CD4-positive, CD25-positive, alpha-beta regulatory T cell (primary cell): Measurements from ENCODE around the gene CHRNA1. TPM values are rescaled to one million over a fixed set of nuclear protein-coding genes. Genes with fewer than 3 reads are reported as not detected.

Experiments
- ATAC-seq, 2 donors: fragments of 150-1000 bp; cut with Tn5 transposase; one replicate each; pipeline ENCODE4 v1.10.0; 2021; ENCODE audit warnings: low read depth in 2 of 2, moderate number of reproducible peaks in 2 of 2, moderate library complexity in 1 of 2
- DNase-seq, 3 donors: peaks; one replicate each; pipeline versions ENCODE4 v3.0.0 to v3.0.0-alpha.2; 2012 to 2022; ENCODE audit warnings: mixed read lengths in 1 of 3
- H3K27ac ChIP-seq: one replicate; pipeline ENCODE4 v1.7.0; 2013; ENCODE audit warnings: mild to moderate bottlenecking, low read length; ENCODE audit not compliant: insufficient read depth, poor library complexity, severe bottlenecking
- H3K27me3 ChIP-seq: one replicate; pipeline ENCODE4 v1.7.0; 2013; ENCODE audit warnings: low read length; ENCODE audit not compliant: control insufficient read depth, insufficient read depth
- H3K36me3 ChIP-seq: one replicate; pipeline ENCODE4 v1.7.0; 2013; ENCODE audit warnings: mild to moderate bottlenecking, low read length, moderate library complexity; ENCODE audit not compliant: control insufficient read depth, insufficient read depth
- H3K4me1 ChIP-seq: 2 replicates; pipeline ENCODE4 v1.7.0; 2013; ENCODE audit warnings: mild to moderate bottlenecking, low read length; ENCODE audit not compliant: insufficient read depth, control insufficient read depth, poor library complexity, severe bottlenecking
- H3K4me3 ChIP-seq: one replicate; pipeline ENCODE4 v1.7.0; 2013; ENCODE audit warnings: low read depth, mild to moderate bottlenecking, low read length, moderate library complexity
- H3K9me3 ChIP-seq, 2 experiments: 1 replicate in 1 of 2; 2 replicates in 1 of 2; pipeline ENCODE4 v1.7.0; 2013; ENCODE audit warnings: low read length in 2 of 2, mild to moderate bottlenecking in 1 of 2, moderate library complexity in 1 of 2; ENCODE audit not compliant: control insufficient read depth in 2 of 2
- H3K27ac Mint-ChIP-seq, 3 donors: one replicate each; pipeline ENCODE4 v1.8.0; 2020 to 2022; ENCODE audit warnings: mild to moderate bottlenecking in 3 of 3, mixed read lengths in 3 of 3, moderate library complexity in 2 of 3
- H3K27me3 Mint-ChIP-seq: one replicate; pipeline ENCODE4 v1.8.0; 2022; ENCODE audit warnings: mild to moderate bottlenecking, mixed read lengths
- H3K36me3 Mint-ChIP-seq: one replicate; pipeline ENCODE4 v1.8.0; 2020; ENCODE audit warnings: mixed read lengths
- H3K4me1 Mint-ChIP-seq, 4 donors: one replicate each; pipeline ENCODE4 v1.8.0; 2020 to 2022; ENCODE audit warnings: mixed read lengths in 4 of 4, mild to moderate bottlenecking in 1 of 4
- H3K4me3 Mint-ChIP-seq, 4 donors: one replicate each; pipeline ENCODE4 v1.8.0; 2020 to 2022; ENCODE audit warnings: mild to moderate bottlenecking in 4 of 4, mixed read lengths in 4 of 4, moderate library complexity in 3 of 4
- H3K9me3 Mint-ChIP-seq, 7 donors: one replicate each; pipeline ENCODE4 v1.8.0; 2020 to 2022; ENCODE audit warnings: mixed read lengths in 7 of 7, mild to moderate bottlenecking in 3 of 7, moderate library complexity in 2 of 7
- polyA plus RNA-seq, 4 donors: library from polyadenylated mRNA; unstranded; fragments of 300-500 nt; fragmentation: Illumina TruSeq; gene quantifications; one replicate each; pipeline ENCODE4 v1.2.3, GENCODE V29; 2021
- total RNA-seq: library from RNA; stranded (reverse); gene quantifications from one replicate; pipeline ENCODE4 v1.2.3, GENCODE V29; 2022

Gene CHRNA1
- total and polyA plus RNA-seq, 5 donors from 2014 or later, result 0.25 to 0.68 (median 0.48) TPM; not detected in 1

- H3K9me3 ChIP-seq, result no peaks in the 10 kb centered on the region
- DNase-seq, result no peak
- H3K36me3 ChIP-seq, result no peaks in the 10 kb centered on the region
- Mint-ChIP-seq H3K4me3 (no peak overlapping the region), H3K27ac (no peak overlapping the region), H3K27me3 (peaks cover 28% of the 10 kb centered on the region), H3K36me3 (peaks cover 5% of the 10 kb centered on the region), H3K4me1 (peaks cover 0 to 11% (median 7%) of the 10 kb centered on the region in 4 donors), H3K9me3 (no peaks in the 10 kb centered on the region)
- H3K4me3 ChIP-seq, result no peak overlapping the region
- no peaks in the 10 kb centered on the region for H3K27me3 ChIP-seq
- no peak overlapping the region for H3K27ac ChIP-seq
- no peak for ATAC-seq
- no peaks in the 10 kb centered on the region for H3K4me1 ChIP-seq
Observed at GRCh38 chr2:174745142-174745541, 19.1 kb downstream of the CHRNA1 start.

GRCh38 chr2:174744111-174744510 lies 20.2 kb downstream of the CHRNA1 start:
- Mint-ChIP-seq H3K4me1 (peaks cover 0 to 4% (median 2%) of the 10 kb centered on the region in 4 donors), H3K27me3 (peaks cover 23% of the 10 kb centered on the region), H3K9me3 (no peaks in the 10 kb centered on the region), H3K4me3 (no peak overlapping the region), H3K27ac (no peak overlapping the region), H3K36me3 (peaks cover 5% of the 10 kb centered on the region)
- DNase-seq (no peak), ATAC-seq (no peak)
- no peaks in the 10 kb centered on the region for H3K9me3 ChIP-seq
- no peaks in the 10 kb centered on the region for H3K36me3 ChIP-seq
- no peak overlapping the region for H3K4me3 ChIP-seq
- no peaks in the 10 kb centered on the region for H3K4me1 ChIP-seq
- no peak overlapping the region for H3K27ac ChIP-seq
- H3K27me3 ChIP-seq, result no peaks in the 10 kb centered on the region

DNA sequence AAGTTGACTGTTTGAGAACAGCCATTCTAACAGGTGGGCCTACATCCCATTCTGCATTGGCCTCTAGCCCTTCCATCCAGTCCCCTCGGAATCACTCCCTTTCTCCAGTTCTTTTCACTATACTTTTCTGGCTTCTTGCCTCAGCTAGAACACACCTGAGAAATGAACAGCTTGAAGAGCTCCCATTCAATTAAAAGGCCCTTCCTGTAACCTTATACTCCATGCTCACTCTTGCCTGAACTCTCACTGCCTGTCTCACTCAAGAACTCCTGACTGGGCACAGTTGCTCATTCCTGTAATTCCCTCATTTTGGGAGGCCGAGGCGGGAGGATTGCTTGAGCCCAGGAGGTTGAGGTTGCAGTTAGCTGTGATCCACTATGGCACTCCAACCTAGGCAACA lies 23.6 kb downstream of the CHRNA1 start:
- Histone ChIP-seq H3K4me3 (no peak overlapping the region), H3K27ac (no peak overlapping the region), H3K4me1 (no peaks in the 10 kb centered on the region), H3K27me3 (peaks cover 7% of the 10 kb centered on the region), H3K36me3 (no peaks in the 10 kb centered on the region), H3K9me3 (no peaks in the 10 kb centered on the region)
- H3K27me3 Mint-ChIP-seq, result peaks cover 14% of the 10 kb centered on the region
- H3K27ac Mint-ChIP-seq, result no peak overlapping the region
- H3K36me3 Mint-ChIP-seq, result peaks cover 5% of the 10 kb centered on the region
- no peak for ATAC-seq
- H3K9me3 Mint-ChIP-seq, result no peaks in the 10 kb centered on the region
- H3K4me1 Mint-ChIP-seq, result no peaks in the 10 kb centered on the region
- H3K4me3 Mint-ChIP-seq, result no peak overlapping the region
- no peak for DNase-seq

DNA sequence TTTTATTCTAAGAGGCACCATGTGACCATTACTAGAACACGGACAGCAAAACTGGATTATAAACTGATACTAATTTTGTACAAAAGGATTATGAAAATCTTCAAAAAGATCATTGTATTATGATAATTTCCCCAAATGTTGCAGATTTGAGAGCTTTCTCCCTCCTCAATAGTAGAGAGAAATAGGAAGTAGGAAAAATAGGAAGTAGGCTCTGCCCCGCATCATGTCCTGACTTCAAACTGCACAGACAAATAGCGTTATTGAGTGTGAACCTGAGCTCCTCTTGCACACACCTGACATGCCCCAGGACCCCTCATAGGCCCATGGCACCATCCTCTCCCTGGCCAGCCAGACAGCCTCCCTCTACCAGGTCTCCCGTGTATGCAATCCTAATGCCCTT lies 25.4 kb downstream of the CHRNA1 start:
- Histone ChIP-seq H3K4me1 (no peaks in the 10 kb centered on the region), H3K27ac (no peak overlapping the region), H3K27me3 (peaks cover 7% of the 10 kb centered on the region), H3K4me3 (no peak overlapping the region), H3K9me3 (no peaks in the 10 kb centered on the region), H3K36me3 (no peaks in the 10 kb centered on the region)
- Mint-ChIP-seq H3K9me3 (no peaks in the 10 kb centered on the region), H3K27me3 (peaks cover 25% of the 10 kb centered on the region), H3K4me3 (no peak overlapping the region), H3K4me1 (no peaks in the 10 kb centered on the region), H3K36me3 (peaks cover 5% of the 10 kb centered on the region), H3K27ac (no peak overlapping the region)
- DNase-seq (no peak), ATAC-seq (no peak)

GRCh38 chr2:174731546-174731945 lies 32.7 kb downstream of the CHRNA1 start:
- peaks cover 9% of the 10 kb centered on the region for H3K27me3 ChIP-seq
- no peaks in the 10 kb centered on the region for H3K36me3 ChIP-seq
- H3K4me1 Mint-ChIP-seq, result peaks cover 0 to 15% (median 8%) of the 10 kb centered on the region in 4 donors
- H3K9me3 Mint-ChIP-seq, result no peaks in the 10 kb centered on the region
- peaks cover 64% of the 10 kb centered on the region for H3K27me3 Mint-ChIP-seq
- no peaks in the 10 kb centered on the region for H3K36me3 Mint-ChIP-seq
- ATAC-seq (no peak), DNase-seq (no peak)
- H3K27ac ChIP-seq, result no peak overlapping the region
- H3K9me3 ChIP-seq, result no peaks in the 10 kb centered on the region
- no peak overlapping the region for H3K4me3 ChIP-seq
- no peak overlapping the region for H3K4me3 Mint-ChIP-seq
- no peak overlapping the region for H3K27ac Mint-ChIP-seq
- peaks cover 11% of the 10 kb centered on the region for H3K4me1 ChIP-seq

- H3K4me3 ChIP-seq, result no peak overlapping the region
- Mint-ChIP-seq H3K27me3 (peaks cover 63% of the 10 kb centered on the region), H3K36me3 (no peaks in the 10 kb centered on the region), H3K9me3 (peaks cover 0 to 2% (median 0%) of the 10 kb centered on the region in 7 donors), H3K4me3 (peak overlapping the region in 3 of 4 donors; percentile 85 to 91 (median 86)), H3K27ac (peak overlapping the region in 1 of 3 donors; percentile 16), H3K4me1 (peaks cover 0 to 21% (median 8%) of the 10 kb centered on the region in 4 donors)
- ATAC-seq, result no peak
- no peak overlapping the region for H3K27ac ChIP-seq
- peaks cover 11% of the 10 kb centered on the region for H3K4me1 ChIP-seq
- peaks cover 9% of the 10 kb centered on the region for H3K27me3 ChIP-seq
- DNase-seq, result no peak
- no peaks in the 10 kb centered on the region for H3K9me3 ChIP-seq
- H3K36me3 ChIP-seq, result no peaks in the 10 kb centered on the region
Observed at GRCh38 chr2:174730698-174731018, 33.6 kb downstream of the CHRNA1 start.

GRCh38 chr2:174729797-174730697 lies 34.2 kb downstream of the CHRNA1 start:
- H3K4me3 ChIP-seq, result peak overlapping the region; percentile 52
- H3K36me3 ChIP-seq, result no peaks in the 10 kb centered on the region
- H3K9me3 ChIP-seq, result no peaks in the 10 kb centered on the region
- peak overlapping the region; percentile 85 to 91 (median 88) for H3K4me3 Mint-ChIP-seq
- H3K27ac ChIP-seq, result no peak overlapping the region
- DNase-seq (peak in 2 of 3 donors; percentile 9 to 39), ATAC-seq (peak; percentile 53 to 60)
- peaks cover 0 to 2% (median 0%) of the 10 kb centered on the region in 7 donors for H3K9me3 Mint-ChIP-seq
- no peaks in the 10 kb centered on the region for H3K36me3 Mint-ChIP-seq
- peaks cover 57% of the 10 kb centered on the region for H3K27me3 Mint-ChIP-seq
- H3K27ac Mint-ChIP-seq, result peak overlapping the region; percentile 16 to 64 (median 53)
- peaks cover 9% of the 10 kb centered on the region for H3K27me3 ChIP-seq
- H3K4me1 Mint-ChIP-seq, result peaks cover 0 to 21% (median 8%) of the 10 kb centered on the region in 4 donors
- H3K4me1 ChIP-seq, result peaks cover 11% of the 10 kb centered on the region

GRCh38 chr2:174728096-174728495 lies 36.2 kb downstream of the CHRNA1 start:
- peaks cover 8% of the 10 kb centered on the region for H3K27me3 ChIP-seq
- H3K4me3 Mint-ChIP-seq, result peak overlapping the region in 3 of 4 donors; percentile 16 to 37 (median 27)
- H3K27ac Mint-ChIP-seq, result no peak overlapping the region

More at GRCh38 chr2:174728096-174728495, 36.2 kb downstream of the CHRNA1 start:
- Histone ChIP-seq H3K4me3 (no peak overlapping the region), H3K36me3 (no peaks in the 10 kb centered on the region), H3K27ac (no peak overlapping the region), H3K4me1 (peaks cover 11% of the 10 kb centered on the region), H3K9me3 (no peaks in the 10 kb centered on the region)
- no peak for DNase-seq
- Mint-ChIP-seq H3K9me3 (peaks cover 0 to 2% (median 0%) of the 10 kb centered on the region in 7 donors), H3K36me3 (no peaks in the 10 kb centered on the region), H3K27me3 (peaks cover 49% of the 10 kb centered on the region), H3K4me1 (peaks cover 0 to 21% (median 8%) of the 10 kb centered on the region in 4 donors)
- ATAC-seq, result no peak
